K562 (cell line): ENCODE results near the gene LIPI.

Source experiments
- HCFC1 ChIP-seq: IDR thresholded peaks from 2 replicates; pipeline ENCODE4 v1.6.1; 2012; ENCODE audit warnings: low read depth, low read length, improper control_type of control experiment
- IRF1 ChIP-seq: sonication (generic); formaldehyde crosslinking; IDR thresholded peaks from 2 replicates; pipeline ENCODE4 v1.8.0; 2022; ENCODE audit warnings: missing genetic modification reagents, mild to moderate bottlenecking, borderline replicate concordance
- TARDBP ChIP-seq: fragments of 450-650 bp; IDR thresholded peaks from 2 replicates; pipeline ENCODE4 v1.6.1; 2016
- TCF15 ChIP-seq: fragments of 250-450 bp; sonication (Bioruptor Pico); IDR thresholded peaks from 2 replicates; pipeline ENCODE4 v1.8.0; 2022; ENCODE audit warnings: moderate library complexity, mild to moderate bottlenecking, inconsistent platforms
- YY1 ChIP-seq, 3 experiments: IDR thresholded peaks; 2 replicates each; pipeline ENCODE4 v1.6.1; 2011; ENCODE audit warnings: low read length in 2 of 3, mild to moderate bottlenecking in 2 of 3, moderate library complexity in 2 of 3, borderline replicate concordance in 1 of 3, control low read depth in 1 of 3, low read depth in 1 of 3; ENCODE audit not compliant: insufficient read depth in 3 of 3, insufficient replicate concordance in 2 of 3, control insufficient read depth in 1 of 3, insufficient read length in 1 of 3; ENCODE audit errors: extremely low read depth in 1 of 3
- ZBTB7A ChIP-seq: IDR thresholded peaks from 2 replicates; pipeline ENCODE4 v1.6.1; 2011; ENCODE audit warnings: low read depth, mild to moderate bottlenecking, low read length, moderate library complexity, borderline replicate concordance; ENCODE audit not compliant: control insufficient read depth

GRCh38 chr21:14097881-14098499, 112.8 kb downstream of the LIPI start:
- TF ChIP-seq TCF15 (CRISPR knock-in tag) (no peak), TARDBP (no peak), HCFC1 (no peak), YY1 (IDR thresholded peaks at IDR 0.05; ENCODE audit: borderline replicate concordance in 1 of 3, control insufficient read depth in 1 of 3, extremely low read depth in 1 of 3, insufficient read depth in 3 of 3, insufficient read length in 1 of 3, insufficient replicate concordance in 2 of 3, low read depth in 1 of 3, low read length in 2 of 3) (no peak), IRF1 (CRISPR knock-in tag) (no peak), ZBTB7A (no peak)
